GM23338 (cell line): ENCODE data around the gene DSCAML1. TPM values are rescaled to one million over a fixed set of nuclear protein-coding genes. Genes with fewer than 3 reads are reported as not detected.
A peak's percentile ranks its signal among the peaks of the same experiment; 100 is the strongest.
"Not testable (repeated sequence)": the region's sequence is repeated elsewhere in the genome, so short reads cannot be mapped to it uniquely, and the experiment has no call there.

Experiments used
- ATAC-seq: fragments of 200-7000 bp; cut with Tn5 transposase; 3 replicates; pipeline ENCODE4 v1.9.1; 2020
- DNase-seq: peaks from one replicate; pipeline ENCODE4 v3.0.0-alpha.2; 2015; ENCODE audit warnings: low spot score
- H2AFZ ChIP-seq: fragments of 200-600 bp; sonication (generic); 2 replicates; pipeline ENCODE4 v1.8.0; 2016; ENCODE audit warnings: antibody characterized with exemption, mild to moderate bottlenecking, moderate library complexity
- H3F3A ChIP-seq: fragments of 200-600 bp; sonication (generic); replicated peaks from 2 replicates; pipeline ENCODE4 v1.8.0; 2017; ENCODE audit warnings: antibody characterized with exemption, mixed run types, low read depth
- H3K27ac ChIP-seq: fragments of 200-600 bp; sonication (generic); 2 replicates; pipeline ENCODE4 v1.6.1; 2016; ENCODE audit warnings: low read depth
- H3K27me3 ChIP-seq: fragments of 200-600 bp; sonication (generic); 2 replicates; pipeline ENCODE4 v1.8.0; 2016; ENCODE audit warnings: mild to moderate bottlenecking, mixed run types, moderate library complexity; ENCODE audit not compliant: insufficient read depth
- H3K36me3 ChIP-seq: fragments of 200-600 bp; sonication (generic); 2 replicates; pipeline ENCODE4 v1.8.0; 2016; ENCODE audit warnings: mild to moderate bottlenecking; ENCODE audit not compliant: insufficient read depth
- H3K4me1 ChIP-seq: fragments of 200-600 bp; sonication (generic); 2 replicates; pipeline ENCODE4 v1.8.0; 2016; ENCODE audit warnings: mild to moderate bottlenecking, moderate library complexity; ENCODE audit not compliant: insufficient read depth
- H3K4me2 ChIP-seq: fragments of 200-600 bp; sonication (generic); 2 replicates; pipeline ENCODE4 v1.7.1; 2017; ENCODE audit warnings: mixed run types
- H3K4me3 ChIP-seq: fragments of 200-600 bp; sonication (generic); 2 replicates; pipeline ENCODE4 v1.6.1; 2016; ENCODE audit warnings: mixed run types
- H3K79me2 ChIP-seq: fragments of 200-600 bp; sonication (generic); replicated peaks from 2 replicates; pipeline ENCODE4 v1.8.0; 2017; ENCODE audit warnings: mild to moderate bottlenecking; ENCODE audit not compliant: insufficient read depth
- H3K9me2 ChIP-seq: fragments of 200-600 bp; sonication (generic); 2 replicates; pipeline ENCODE4 v1.8.0; 2017; ENCODE audit not compliant: insufficient read depth
- H4K20me1 ChIP-seq: fragments of 200-600 bp; sonication (generic); replicated peaks from 2 replicates; pipeline ENCODE4 v1.8.0; 2017; ENCODE audit warnings: mild to moderate bottlenecking; ENCODE audit not compliant: insufficient read depth
- H3K27ac Mint-ChIP-seq: 2 replicates; pipeline ENCODE4 v1.8.0; 2020; ENCODE audit warnings: inconsistent platforms, mild to moderate bottlenecking, moderate library complexity, mixed read lengths
- H3K27me3 Mint-ChIP-seq: 3 replicates; pipeline ENCODE4 v1.8.0; 2022; ENCODE audit warnings: low read depth, mild to moderate bottlenecking, moderate library complexity, mixed read lengths, inconsistent platforms; ENCODE audit not compliant: insufficient read depth, poor library complexity
- H3K36me3 Mint-ChIP-seq: 3 replicates; pipeline ENCODE4 v1.8.0; 2021; ENCODE audit warnings: low read depth, mild to moderate bottlenecking, inconsistent platforms, moderate library complexity, mixed read lengths
- H3K4me1 Mint-ChIP-seq: 3 replicates; pipeline ENCODE4 v1.8.0; 2020; ENCODE audit warnings: mild to moderate bottlenecking, inconsistent platforms, mixed read lengths
- H3K4me3 Mint-ChIP-seq: 3 replicates; pipeline ENCODE4 v1.8.0; 2021; ENCODE audit warnings: moderate library complexity, mild to moderate bottlenecking, inconsistent platforms, mixed read lengths
- H3K9me3 Mint-ChIP-seq: 3 replicates; pipeline ENCODE4 v1.8.0; 2020; ENCODE audit warnings: moderate library complexity, mild to moderate bottlenecking, inconsistent platforms, mixed read lengths
- CREB1 ChIP-seq: fragments of 250-450 bp; sonication (Bioruptor Pico); IDR thresholded peaks from 2 replicates; pipeline ENCODE4 v1.5.0; 2020; ENCODE audit warnings: low read depth, mild to moderate bottlenecking, moderate library complexity
- ETS1 ChIP-seq: IDR thresholded peaks from 2 replicates; pipeline ENCODE4 v1.6.1; 2016; ENCODE audit warnings: antibody characterized with exemption
- EZH2phosphoT487 ChIP-seq: fragments of 200-600 bp; sonication (generic); IDR thresholded peaks from one replicate; pipeline ENCODE4 v1.8.1; 2018; ENCODE audit warnings: antibody characterized with exemption; ENCODE audit not compliant: unreplicated experiment
- NANOG ChIP-seq: IDR thresholded peaks from 2 replicates; pipeline ENCODE4 v1.6.1; 2016; ENCODE audit warnings: antibody characterized with exemption, borderline replicate concordance
- STAT1 ChIP-seq: IDR thresholded peaks from one replicate; pipeline ENCODE4 v1.6.1; 2016; ENCODE audit warnings: antibody characterized with exemption; ENCODE audit not compliant: unreplicated experiment
- ZNF114 ChIP-seq: fragments of 250-450 bp; sonication (Bioruptor Pico); IDR thresholded peaks from 2 replicates; pipeline ENCODE4 v1.5.0; 2020; ENCODE audit warnings: mild to moderate bottlenecking, moderate library complexity
- ZNF331 ChIP-seq: fragments of 250-450 bp; sonication (Bioruptor Pico); IDR thresholded peaks from 2 replicates; pipeline ENCODE4 v1.5.0; 2020; ENCODE audit warnings: low read depth, mild to moderate bottlenecking, moderate library complexity
- ZNF462 ChIP-seq: fragments of 250-450 bp; sonication (Bioruptor Pico); IDR thresholded peaks from 2 replicates; pipeline ENCODE4 v1.5.0; 2020; ENCODE audit warnings: mild to moderate bottlenecking, moderate library complexity
- polyA plus RNA-seq: library from polyadenylated mRNA; unstranded; fragments of >200 nt; fragmentation: Nextera tagmentation; extraction: Ambion mirVana; gene quantifications from 2 replicates; pipeline ENCODE4 v1.2.1, GENCODE V29; 2016
- total RNA-seq: library from RNA; depleted of rRNA; stranded (reverse); fragments of >200 nt; shearing (Covaris generic); gene quantifications from 2 replicates; pipeline ENCODE4 v1.2.3, GENCODE V29; 2014

DSCAML1 gene
- total and polyA plus RNA-seq, 2 experiments from 2014 or later: 0.17 TPM; not detected in 1

GRCh38 chr11:117766026-117766425, 31.0 kb downstream of the DSCAML1 start (continued):
- TF ChIP-seq ZNF462: no peak
- TF ChIP-seq CREB1 (CRISPR knock-in tag): no peak
- TF ChIP-seq STAT1: no peak

GRCh38 chr11:117765068-117765467, 31.9 kb downstream of the DSCAML1 start:
- no peaks in the 10 kb centered on the region for H3K4me1 ChIP-seq
- no peaks in the 10 kb centered on the region for H3K9me2 ChIP-seq
- Mint-ChIP-seq H3K27ac (no peak overlapping the region), H3K4me3 (no peak overlapping the region), H3K36me3 (no peaks in the 10 kb centered on the region), H3K9me3 (no peaks in the 10 kb centered on the region), H3K27me3 (peaks cover 2% of the 10 kb centered on the region), H3K4me1 (peaks cover 7% of the 10 kb centered on the region)
- no peak overlapping the region for H3K27ac ChIP-seq
- no peak overlapping the region for H3K4me3 ChIP-seq
- ATAC-seq (no peak), DNase-seq (no peak)
- peak overlapping the region; percentile 23; the same call in 1 of the 2 replicates for H2AFZ ChIP-seq
- no peaks in the 10 kb centered on the region for H3K36me3 ChIP-seq
- H3F3A ChIP-seq: no peaks in the 10 kb centered on the region
- TF ChIP-seq NANOG (no peak), ZNF331 (no peak), EZH2phosphoT487 (no peak), ZNF114 (no peak), STAT1 (no peak), ETS1 (no peak), CREB1 (CRISPR knock-in tag) (no peak)
- H3K79me2 ChIP-seq: no peaks in the 10 kb centered on the region
- no peaks in the 10 kb centered on the region for H3K27me3 ChIP-seq
- H4K20me1 ChIP-seq: no peaks in the 10 kb centered on the region
- no peak overlapping the region for H3K4me2 ChIP-seq

- not testable (repeated sequence) for DNase-seq, H3K79me2 ChIP-seq, H3K27me3 ChIP-seq, H3K4me3 ChIP-seq, H3F3A ChIP-seq, H3K9me2 ChIP-seq, H3K36me3 Mint-ChIP-seq, H3K4me3 Mint-ChIP-seq, H3K27ac ChIP-seq, H4K20me1 ChIP-seq, H2AFZ ChIP-seq, H3K4me1 ChIP-seq, H3K9me3 Mint-ChIP-seq, H3K27me3 Mint-ChIP-seq, H3K36me3 ChIP-seq, H3K4me2 ChIP-seq, H3K27ac Mint-ChIP-seq
- peak; percentile 25 for ATAC-seq
- H3K4me1 Mint-ChIP-seq: peaks cover 19% of the 10 kb centered on the region
These were observed 33.6 kb downstream of the DSCAML1 start for GRCh38 chr11:117763465-117763864.
